Stomach (tissue), 4 donors: ENCODE results near the gene SPAG16.

Source experiments
- EP300 ChIP-seq: sonication (generic); formaldehyde crosslinking; IDR thresholded peaks from one replicate; pipeline ENCODE4 v1.6.1; 2017; ENCODE audit warnings: antibody characterized with exemption
- POLR2A ChIP-seq, 4 donors: fragments of 450-650 bp; IDR thresholded peaks; one replicate each; pipeline ENCODE4 v1.6.1; 2016; ENCODE audit warnings: antibody characterized with exemption in 4 of 4, control low read depth in 2 of 4, mild to moderate bottlenecking in 1 of 4, moderate library complexity in 1 of 4

DNA sequence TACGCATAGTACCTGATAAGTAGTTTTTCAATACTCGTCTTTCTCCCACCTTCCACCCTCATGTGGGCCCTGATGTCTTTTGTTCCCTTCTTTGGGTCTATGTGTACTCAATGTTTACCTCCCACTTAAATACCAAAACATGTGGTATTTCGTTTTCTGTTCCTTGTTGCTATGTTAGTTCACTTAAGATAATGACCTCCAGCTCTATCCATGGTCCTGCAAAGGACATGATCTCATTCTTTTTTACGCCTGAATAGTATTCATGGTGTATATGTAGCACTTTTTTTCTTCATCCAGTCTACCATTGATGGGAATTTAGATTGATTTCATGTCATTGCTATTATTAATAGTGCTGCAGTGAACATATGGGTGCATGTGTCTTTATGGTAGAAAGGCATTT is 816.2 kb downstream of the SPAG16 start:
- TF ChIP-seq EP300 (no peak), POLR2A (IDR thresholded peaks at IDR 0.05) (no peak)
